PC-3 (cell line): ENCODE data around the gene TMEM184A.

Experiments used
- CTCF ChIP-seq: fragments of 300-600 bp; sonication (generic); conservative IDR thresholded peaks from 2 replicates; pipeline ENCODE4 v1.5.1; 2017; ENCODE audit warnings: antibody characterized with exemption, low read depth, mild to moderate bottlenecking, low read length
- EZH2 ChIP-seq: fragments of 300-600 bp; sonication (generic); IDR thresholded peaks from one replicate; pipeline ENCODE4 v1.6.1; 2017; ENCODE audit warnings: antibody characterized with exemption, mild to moderate bottlenecking, low read length; ENCODE audit not compliant: unreplicated experiment
- EZH2phosphoT487 ChIP-seq: fragments of 300-600 bp; sonication (generic); IDR thresholded peaks from 2 replicates; pipeline ENCODE4 v1.6.1; 2018; ENCODE audit warnings: mild to moderate bottlenecking, antibody characterized with exemption, low read length, borderline replicate concordance

DNA sequence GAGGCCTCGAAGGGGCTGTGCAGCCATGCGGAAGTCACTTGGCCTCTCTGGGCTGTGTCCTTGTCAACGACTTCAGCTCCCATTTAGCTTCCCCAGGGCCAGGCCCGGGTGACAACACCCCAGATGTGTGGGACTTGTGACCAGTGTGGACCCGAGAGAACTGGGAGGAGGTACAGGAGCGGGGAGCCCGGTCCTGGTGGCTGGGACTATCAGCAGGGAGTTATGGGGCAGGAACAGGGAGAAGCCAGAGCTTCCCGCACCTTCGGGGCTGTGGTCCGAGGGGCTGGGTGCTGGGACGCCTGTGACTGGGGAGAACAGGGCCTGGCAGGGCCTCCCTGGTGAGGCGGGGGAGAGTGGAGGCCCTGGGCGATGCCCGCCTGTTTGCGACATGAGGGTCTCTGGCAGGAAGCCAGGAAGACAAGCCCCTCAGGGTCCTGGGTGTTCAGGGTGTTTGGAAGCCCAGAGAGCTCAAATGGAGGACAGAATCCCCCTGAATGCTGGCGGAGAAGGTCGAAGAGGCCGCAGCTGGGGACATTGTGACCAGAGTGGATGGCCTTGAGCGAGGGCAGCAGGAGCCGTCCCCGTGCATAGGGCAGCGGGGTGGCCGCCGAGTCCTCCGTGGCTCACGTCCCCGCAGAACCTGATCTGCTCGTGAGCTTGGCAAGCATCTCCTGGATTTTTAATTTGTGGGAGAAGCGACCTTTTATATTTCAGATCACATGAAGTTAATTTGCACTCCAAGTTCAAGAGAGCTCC is 43.8 kb upstream of the TMEM184A start:
- TF ChIP-seq EZH2 (no peak), CTCF (no peak), EZH2phosphoT487 (no peak)
